K562 (cell line): ENCODE measurements around the gene ARHGAP10. TPM values are rescaled to one million over a fixed set of nuclear protein-coding genes. Genes with fewer than 3 reads are reported as not detected.

ENCODE experiments used
- ATAC-seq: fragments of 200-7000 bp; cut with Tn5 transposase; 3 replicates; pipeline ENCODE4 v1.9.1; 2020; ENCODE audit warnings: moderate library complexity
- BruUV-seq: library from RNA; stranded (reverse); fragments of 400-500 nt; replicated peaks from 2 replicates; lab custom pipeline; 2021; lab: Mats Ljungman, UMichigan
- CTCF ChIA-PET: fragments of 300-600 bp; formaldehyde crosslinking; extraction: SDS; loops from one replicate; lab custom pipeline; 2021; ENCODE audit warnings: low intra/inter-chr PET ratio; lab: Yijun Ruan, JAX
- POLR2A ChIA-PET: fragments of 300-600, 350-650 bp; sonication (Branson Sonifier 250); formaldehyde crosslinking; extraction: SDS; loops from one replicate; lab custom pipeline; 2021; ENCODE audit warnings: antibody characterized with exemption, inconsistent platforms; lab: Yijun Ruan, JAX
- DNase-seq, 4 experiments: peaks; one replicate each; pipeline versions ENCODE4 v3.0.0 to v3.0.0-alpha.2; 2011 to 2018; ENCODE audit warnings: low spot score in 3 of 4, mixed read lengths in 3 of 4; ENCODE audit errors: extremely low read depth in 1 of 4
- FAIRE-seq: peaks from 2 replicates; lab custom pipeline; 2011; peaks lifted over from hg19 to GRCh38; lab: Jason Lieb, UNC
- H2AFZ ChIP-seq: 2 replicates; pipeline ENCODE4 v1.6.0; 2011; ENCODE audit warnings: low read depth, low read length, control low read depth, inconsistent platforms
- H3K27ac ChIP-seq: fragments of 200-600 bp; 3 replicates; pipeline ENCODE4 v1.8.0; 2011; ENCODE audit warnings: low read depth, mild to moderate bottlenecking, control low read depth, inconsistent platforms, low read length, moderate library complexity, mixed read lengths; ENCODE audit errors: extremely low read depth
- H3K27me3 ChIP-seq, 2 experiments: fragments of 300-600 bp in 1 of 2; 2 replicates in 1 of 2; 3 replicates in 1 of 2; pipeline versions ENCODE4 v1.6.0 to v1.8.0; 2011; ENCODE audit warnings: inconsistent platforms in 2 of 2, low read length in 2 of 2, mild to moderate bottlenecking in 1 of 2, mixed read lengths in 1 of 2, moderate library complexity in 1 of 2; ENCODE audit not compliant: control insufficient read depth in 2 of 2, insufficient read depth in 2 of 2
- H3K36me3 ChIP-seq: fragments of 300-600 bp; 3 replicates; pipeline ENCODE4 v1.8.0; 2011; ENCODE audit warnings: mild to moderate bottlenecking, low read length, inconsistent platforms; ENCODE audit not compliant: control insufficient read depth, insufficient read depth
- H3K4me1 ChIP-seq, 2 experiments: fragments of 200-600 bp in 1 of 2; replicated peaks in 1 of 2; 2 replicates in 1 of 2; 3 replicates in 1 of 2; pipeline versions ENCODE4 v1.5.1 to v1.8.0; 2011; ENCODE audit warnings: inconsistent platforms in 2 of 2, low read length in 2 of 2, mild to moderate bottlenecking in 1 of 2, mixed read lengths in 1 of 2, moderate library complexity in 1 of 2; ENCODE audit not compliant: control insufficient read depth in 2 of 2, insufficient read depth in 2 of 2
- H3K4me2 ChIP-seq: 2 replicates; pipeline ENCODE4 v1.6.1; 2011; ENCODE audit warnings: low read length, control low read depth, inconsistent platforms, mixed read lengths; ENCODE audit not compliant: insufficient read depth
- H3K4me3 ChIP-seq: fragments of 200-600 bp; sonication (generic), shearing (Covaris generic); 2 replicates; pipeline ENCODE4 v1.5.1; 2016; ENCODE audit warnings: control low read depth, inconsistent platforms
- H3K79me2 ChIP-seq: fragments of 200-600 bp; 3 replicates; pipeline ENCODE4 v1.8.0; 2011; ENCODE audit warnings: low read length, inconsistent platforms; ENCODE audit not compliant: control insufficient read depth, insufficient read depth
- H3K9ac ChIP-seq, 2 experiments: 2 replicates each; pipeline versions ENCODE4 v1.6.0 to v1.6.1; 2011; ENCODE audit warnings: low read depth in 2 of 2, low read length in 2 of 2, control low read depth in 1 of 2, inconsistent platforms in 1 of 2, mild to moderate bottlenecking in 1 of 2, mixed read lengths in 1 of 2; ENCODE audit not compliant: insufficient read depth in 1 of 2
- H3K9me1 ChIP-seq: one replicate; pipeline ENCODE4 v1.6.0; 2011; ENCODE audit warnings: inconsistent platforms, mild to moderate bottlenecking, low read length, moderate library complexity; ENCODE audit not compliant: control insufficient read depth, insufficient read depth
- H3K9me3 ChIP-seq: replicated peaks from 2 replicates; pipeline ENCODE4 v1.5.1; 2011; ENCODE audit warnings: low read depth, low read length, inconsistent platforms; ENCODE audit not compliant: control insufficient read depth, insufficient read depth
- H4K20me1 ChIP-seq: replicated peaks from 2 replicates; pipeline ENCODE4 v1.6.1; 2011; ENCODE audit warnings: low read length, inconsistent platforms, mixed read lengths; ENCODE audit not compliant: control insufficient read depth, insufficient read depth
- BCL6 ChIP-seq: fragments of 250-450 bp; sonication (Bioruptor Pico); IDR thresholded peaks from 2 replicates; pipeline ENCODE4 v1.4.0; 2020
- CREBBP ChIP-seq: IDR thresholded peaks from one replicate; pipeline ENCODE4 v1.6.1; 2012; ENCODE audit warnings: low read depth, mild to moderate bottlenecking, control low read depth, inconsistent platforms, low read length
- ELK3 ChIP-seq: fragments of 450-650 bp; formaldehyde crosslinking; IDR thresholded peaks from 2 replicates; pipeline ENCODE4 v1.4.0; 2020; ENCODE audit warnings: mild to moderate bottlenecking
- HOXB6 ChIP-seq: fragments of 250-450 bp; sonication (Bioruptor Pico); IDR thresholded peaks from 2 replicates; pipeline ENCODE4 v1.5.1; 2022; ENCODE audit warnings: mild to moderate bottlenecking, borderline replicate concordance
- KLF10 ChIP-seq: fragments of 250-450 bp; sonication (Bioruptor Pico); IDR thresholded peaks from 2 replicates; pipeline ENCODE4 v1.6.1; 2021; ENCODE audit warnings: matching md5 sums
- MCM7 ChIP-seq, 2 experiments: fragments of 450-650 bp; IDR thresholded peaks; 2 replicates each; pipeline ENCODE4 v1.6.1; 2016 to 2018
- MECOM ChIP-seq: fragments of 250-450 bp; sonication (Bioruptor Pico); IDR thresholded peaks from 2 replicates; pipeline ENCODE4 v1.8.0; 2022; ENCODE audit warnings: inconsistent platforms
- MIER1 ChIP-seq: fragments of 450-650 bp; IDR thresholded peaks from 2 replicates; pipeline ENCODE4 v1.6.1; 2016; ENCODE audit warnings: antibody characterized with exemption, mild to moderate bottlenecking, low read depth
- OTX1 ChIP-seq: fragments of 450-650 bp; formaldehyde crosslinking; IDR thresholded peaks from 2 replicates; pipeline ENCODE4 v1.4.0; 2022; ENCODE audit warnings: mild to moderate bottlenecking
- PATZ1 ChIP-seq: fragments of 250-450 bp; sonication (Bioruptor Pico); IDR thresholded peaks from 2 replicates; pipeline ENCODE4 v1.5.0; 2020; ENCODE audit warnings: mild to moderate bottlenecking, borderline replicate concordance
- PCBP1 ChIP-seq: fragments of 200-400 bp; formaldehyde crosslinking; IDR thresholded peaks from 2 replicates; pipeline ENCODE4 v1.6.1; 2018; ENCODE audit warnings: mild to moderate bottlenecking, low read depth, low read length; ENCODE audit not compliant: poor library complexity, severe bottlenecking
- POLR2G ChIP-seq: fragments of 200-400 bp; formaldehyde crosslinking; IDR thresholded peaks from 2 replicates; pipeline ENCODE4 v1.6.1; 2017; ENCODE audit warnings: low read depth, mild to moderate bottlenecking, antibody characterized with exemption, low read length, moderate library complexity
- SMARCB1 ChIP-seq: IDR thresholded peaks from 2 replicates; pipeline ENCODE4 v1.6.1; 2011; ENCODE audit warnings: improper control_type of control experiment, low read depth; ENCODE audit not compliant: insufficient read length
- TRIM24 ChIP-seq, 2 experiments: fragments of 450-650 bp; IDR thresholded peaks; 2 replicates each; pipeline ENCODE4 v1.6.1; 2016
- VEZF1 ChIP-seq: fragments of 200-800 bp; sonication (Bioruptor generic); IDR thresholded peaks from 2 replicates; pipeline ENCODE4 v1.6.1; 2017; ENCODE audit warnings: missing genetic modification characterization, missing compliant biosample characterization
- ZNF124 ChIP-seq: sonication (generic); formaldehyde crosslinking; IDR thresholded peaks from 2 replicates; pipeline ENCODE4 v1.8.1; 2022; ENCODE audit warnings: missing genetic modification reagents
- ZNF174 ChIP-seq: fragments of 250-450 bp; sonication (Bioruptor Pico); IDR thresholded peaks from 2 replicates; pipeline ENCODE4 v1.4.0; 2020; ENCODE audit warnings: mild to moderate bottlenecking
- ZNF384 ChIP-seq: IDR thresholded peaks from 2 replicates; pipeline ENCODE4 v1.6.1; 2012; ENCODE audit warnings: low read depth, low read length, improper control_type of control experiment
- ZNF75A ChIP-seq: fragments of 450-650 bp; formaldehyde crosslinking; IDR thresholded peaks from 2 replicates; pipeline ENCODE4 v1.4.0; 2020; ENCODE audit warnings: mild to moderate bottlenecking
- ZSCAN29 ChIP-seq: fragments of 450-650 bp; IDR thresholded peaks from 2 replicates; pipeline ENCODE4 v1.6.1; 2017
- WGBS: fragments of 100-300 bp; shearing (Covaris generic); methylation state at CpG from one replicate; pipeline ENCODE4 v1.1.6; 2016; ENCODE audit warnings: low coverage, mixed read lengths; ENCODE audit not compliant: insufficient coverage; ENCODE audit errors: missing lambda C conversion rate; 5-methylcytosine and 5-hydroxymethylcytosine counted together
- in situ Hi-C: fragments of 300-500 bp; cut with MboI; formaldehyde crosslinking; loops from 4 replicates; pipeline ENCODE4 v1.15.0; 2018; ENCODE audit warnings: inconsistent platforms, mixed read lengths
- intact Hi-C: fragments of 100-400 bp; cut with micrococcal nuclease; formaldehyde crosslinking; loops from 2 replicates; pipeline ENCODE4 v1.14.2; 2022
- polyA plus RNA-seq, 8 experiments: library from polyadenylated mRNA; depleted of rRNA in 4 of 8; stranded (reverse) in 5 of 8; unstranded in 3 of 8; fragments of >200 nt; fragmentation: Nextera tagmentation in 2 of 8; fragmentation: Illumina TruSeq in 1 of 8; extraction: Ambion mirVana in 2 of 8; extraction: Trizol in 1 of 8; gene quantifications; 2 replicates each; pipeline versions ENCODE4 v1.2.1 to v1.2.3, GENCODE V29; 2011 to 2014; ENCODE audit warnings: inconsistent platforms in 1 of 8, missing spikeins in 1 of 8
- total RNA-seq, 7 experiments: library from RNA; depleted of rRNA in 6 of 7; stranded (reverse); fragments of >200 nt in 6 of 7; fragmentation: Illumina TruSeq in 2 of 7; extraction: Trizol in 2 of 7; gene quantifications; 2 replicates each; pipeline versions ENCODE4 v1.2.1 to v1.2.3, GENCODE V29; 2011 to 2021; ENCODE audit warnings: low replicate concordance in 1 of 7

Gene ARHGAP10
- total and polyA plus RNA-seq, 9 of the 15 experiments (the other 6 are each of a cell fraction or from before 2014, with no cell fraction given), result 0.03 to 0.22 (median 0.06) TPM; not detected in 3

DNA sequence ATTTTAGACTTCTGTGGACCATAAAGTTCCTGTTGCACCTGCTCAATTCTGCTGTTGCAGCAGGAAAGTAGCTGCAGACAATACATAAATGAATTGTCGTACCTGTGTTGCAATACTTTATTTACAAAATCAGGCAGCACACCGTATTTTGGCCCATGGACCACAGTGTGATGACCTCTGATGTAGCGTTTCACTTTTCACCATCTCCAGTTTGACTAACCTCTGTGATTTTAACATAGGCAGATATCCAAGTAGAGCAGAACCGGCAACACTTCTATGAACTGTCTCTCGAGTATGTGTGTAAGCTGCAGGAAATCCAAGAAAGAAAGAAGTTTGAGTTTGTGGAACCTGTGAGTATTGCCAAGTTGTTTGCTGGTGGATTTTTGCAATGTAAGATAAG, 132.7 kb downstream of the ARHGAP10 start:
- Histone ChIP-seq H4K20me1 (no peaks in the 10 kb centered on the region), H3K4me2 (no peak overlapping the region), H3K9ac (no peak overlapping the region), H3K27me3 (0 out of 5 replicates have a peak, but pooled peaks cover 0 to 3% of the 10 kb centered on the region in 2 experiments), H3K79me2 (no peaks in the 10 kb centered on the region), H3K9me1 (no peaks in the 10 kb centered on the region), H3K4me3 (no peak overlapping the region), H3K9me3 (no peaks in the 10 kb centered on the region), H3K36me3 (no peaks in the 10 kb centered on the region), H3K4me1 (no peaks in the 10 kb centered on the region), H2AFZ (no peak overlapping the region), H3K27ac (no peak overlapping the region)
- in situ Hi-C loops, result loop anchor here (25.0 kb wide), 2 partner anchors 727 to 852 kb away; no protein-coding TSS in a partner anchor
- ChIA-PET POLR2A (no interaction called here), CTCF (interaction anchor here (0.8 kb wide), 1 partner anchor 159 kb away, joined by 3 read pairs; no protein-coding TSS in a partner anchor)
- FAIRE-seq (no peak), DNase-seq (no peak), ATAC-seq (no peak)
- intact Hi-C loops, result loop anchor here (5.0 kb wide), 1 partner anchor 702 kb away; no protein-coding TSS in a partner anchor
- BruUV-seq, result no TSS peak
- 0% methylated on average over 5 of the region's 5 CpGs for WGBS
- TF ChIP-seq KLF10 (CRISPR knock-in tag) (no peak), ZNF384 (no peak), TRIM24 (IDR thresholded peaks at IDR 0.05) (no peak), PCBP1 (no peak), CREBBP (no peak), HOXB6 (no peak), MIER1 (no peak), ZNF75A (CRISPR knock-in tag) (no peak), ZNF124 (CRISPR knock-in tag) (no peak), ZNF174 (CRISPR knock-in tag) (no peak), SMARCB1 (no peak), BCL6 (CRISPR knock-in tag) (no peak), OTX1 (no peak), POLR2G (no peak), MECOM (CRISPR knock-in tag) (no peak), ELK3 (CRISPR knock-in tag) (no peak), VEZF1 (no peak), MCM7 (IDR thresholded peaks at IDR 0.05) (no peak), PATZ1 (CRISPR knock-in tag) (no peak), ZSCAN29 (no peak)
